RWPE2 (cell line): Measurements from ENCODE around the gene PIP5K1B.

Experiments used
- ATAC-seq: fragments of 200-7000 bp; cut with Tn5 transposase; 3 replicates; pipeline ENCODE4 v1.9.1; 2021; ENCODE audit warnings: low read depth
- DNase-seq: peaks from one replicate; pipeline ENCODE4 v3.0.0-alpha.2; 2020; ENCODE audit warnings: low spot score
- H3K27ac ChIP-seq: fragments of 450-650 bp; 2 replicates; pipeline ENCODE4 v1.5.1; 2017; ENCODE audit warnings: mild to moderate bottlenecking; ENCODE audit not compliant: poor library complexity, severe bottlenecking
- H3K27me3 ChIP-seq: fragments of 250-450 bp; sonication (Bioruptor Pico); 2 replicates; pipeline ENCODE4 v1.5.1; 2021; ENCODE audit warnings: mild to moderate bottlenecking, moderate library complexity; ENCODE audit not compliant: insufficient read depth, poor library complexity, severe bottlenecking
- H3K36me3 ChIP-seq: fragments of 250-450 bp; sonication (Bioruptor Pico); 2 replicates; pipeline ENCODE4 v1.5.1; 2020; ENCODE audit warnings: low read depth, mild to moderate bottlenecking, moderate library complexity
- H3K4me1 ChIP-seq: fragments of 250-450 bp; sonication (Bioruptor Pico); 2 replicates; pipeline ENCODE4 v1.5.1; 2021; ENCODE audit warnings: mild to moderate bottlenecking, moderate library complexity; ENCODE audit not compliant: insufficient read depth, poor library complexity, severe bottlenecking
- H3K4me3 ChIP-seq: fragments of 250-450 bp; sonication (Bioruptor Pico); 2 replicates; pipeline ENCODE4 v1.5.1; 2021; ENCODE audit warnings: mild to moderate bottlenecking, moderate library complexity; ENCODE audit not compliant: severe bottlenecking
- H3K9me3 ChIP-seq: fragments of 250-450 bp; sonication (Bioruptor Pico); 2 replicates; pipeline ENCODE4 v1.5.1; 2021; ENCODE audit warnings: mild to moderate bottlenecking, moderate library complexity; ENCODE audit not compliant: severe bottlenecking
- CTCF ChIP-seq: fragments of 450-650 bp; IDR thresholded peaks from one replicate; pipeline ENCODE4 v1.5.1; 2017; ENCODE audit warnings: mild to moderate bottlenecking, moderate library complexity; ENCODE audit not compliant: poor library complexity, severe bottlenecking

PIP5K1B gene

GRCh38 chr9:68785965-68786364, 80.9 kb downstream of the PIP5K1B start:
- Histone ChIP-seq H3K27ac (no peak overlapping the region), H3K27me3 (no peaks in the 10 kb centered on the region), H3K36me3 (no peaks in the 10 kb centered on the region), H3K9me3 (no peaks in the 10 kb centered on the region), H3K4me1 (peaks cover 4% of the 10 kb centered on the region), H3K4me3 (no peak overlapping the region)
- ATAC-seq: no peak
- no peak for DNase-seq
- TF ChIP-seq CTCF: no peak

- H3K27me3 ChIP-seq: no peaks in the 10 kb centered on the region
- H3K9me3 ChIP-seq: no peaks in the 10 kb centered on the region
- TF ChIP-seq CTCF: no peak
- H3K36me3 ChIP-seq: no peaks in the 10 kb centered on the region
- H3K4me1 ChIP-seq: no peaks in the 10 kb centered on the region
- no peak overlapping the region for H3K27ac ChIP-seq
- no peak for ATAC-seq
- no peak overlapping the region for H3K4me3 ChIP-seq
- DNase-seq: no peak
Observed at GRCh38 chr9:68791169-68791568, 86.1 kb downstream of the PIP5K1B start.

GRCh38 chr9:68793605-68794343, 88.7 kb downstream of the PIP5K1B start:
- no peak for DNase-seq
- H3K27me3 ChIP-seq: peaks cover 17% of the 10 kb centered on the region
- H3K36me3 ChIP-seq: no peaks in the 10 kb centered on the region
- no peak overlapping the region for H3K4me3 ChIP-seq
- no peaks in the 10 kb centered on the region for H3K9me3 ChIP-seq
- no peak for TF ChIP-seq CTCF
- no peak for ATAC-seq
- H3K4me1 ChIP-seq: no peaks in the 10 kb centered on the region
- H3K27ac ChIP-seq: no peak overlapping the region

GRCh38 chr9:68794898-68795297, 89.9 kb downstream of the PIP5K1B start:
- H3K9me3 ChIP-seq: no peaks in the 10 kb centered on the region
- ATAC-seq (no peak), DNase-seq (no peak)
- no peak overlapping the region for H3K4me3 ChIP-seq
- H3K4me1 ChIP-seq: no peaks in the 10 kb centered on the region
- no peak overlapping the region for H3K27ac ChIP-seq
- H3K36me3 ChIP-seq: no peaks in the 10 kb centered on the region
- H3K27me3 ChIP-seq: peaks cover 17% of the 10 kb centered on the region
- no peak for TF ChIP-seq CTCF

- ATAC-seq: no peak
- TF ChIP-seq CTCF: no peak
- peaks cover 17% of the 10 kb centered on the region for H3K27me3 ChIP-seq
Observed at GRCh38 chr9:68795411-68795810, 90.4 kb downstream of the PIP5K1B start.

More at GRCh38 chr9:68795411-68795810, 90.4 kb downstream of the PIP5K1B start:
- H3K4me1 ChIP-seq: no peaks in the 10 kb centered on the region
- no peaks in the 10 kb centered on the region for H3K9me3 ChIP-seq
- no peak overlapping the region for H3K27ac ChIP-seq
- DNase-seq: no peak
- no peak overlapping the region for H3K4me3 ChIP-seq
- H3K36me3 ChIP-seq: no peaks in the 10 kb centered on the region
